Peyer's patch (tissue), 4 donors: ENCODE measurements around the gene CBX5.

ENCODE experiments used
- CTCF ChIP-seq, 6 experiments: fragments of 450-650 bp in 4 of 6; fragments of 200-600 bp in 2 of 6; sonication (generic) in 1 of 6; IDR thresholded peaks; one replicate each; pipeline ENCODE4 v1.5.1; 2017 to 2019; ENCODE audit warnings: antibody characterized with exemption in 6 of 6, mild to moderate bottlenecking in 3 of 6, moderate library complexity in 1 of 6
- POLR2A ChIP-seq, 2 donors: fragments of 450-650 bp; IDR thresholded peaks; one replicate each; pipeline ENCODE4 v1.5.1; 2017; ENCODE audit warnings: antibody characterized with exemption in 2 of 2, mild to moderate bottlenecking in 2 of 2, moderate library complexity in 2 of 2

GRCh38 chr12:54195737-54196347, 84.1 kb downstream of the CBX5 start:
- no peak for TF ChIP-seq CTCF (IDR thresholded peaks at IDR 0.05)
- no peak for TF ChIP-seq POLR2A (IDR thresholded peaks at IDR 0.05)
